ENCODE measurements around the gene RTEL1.

RTEL1 gene

GRCh38 chr20:63741676-63742380, 83.7 kb downstream of the RTEL1 start:
- H3K4me1 ChIP-seq (ENCODE audit: insufficient read depth, low read length, severe bottlenecking), result peaks cover 27% of the 10 kb centered on the region
- H2AFZ ChIP-seq (ENCODE audit: low read length), result no peak overlapping the region
- no peaks in the 10 kb centered on the region for H3K79me2 ChIP-seq (ENCODE audit: insufficient read depth, low read length)
- H3K9me3 ChIP-seq (ENCODE audit: low read length), result no peaks in the 10 kb centered on the region
- no peak overlapping the region for H3K9ac ChIP-seq (ENCODE audit: low read length)
- H4K20me1 ChIP-seq (ENCODE audit: insufficient read depth, low read length), result no peaks in the 10 kb centered on the region
- TF ChIP-seq EZH2 (IDR thresholded peaks at IDR 0.05; ENCODE audit: borderline replicate concordance, low read length) (no peak), CTCF (IDR thresholded peaks at IDR 0.05; ENCODE audit: low read length) (no peak)
- H3K9me2 ChIP-seq (ENCODE audit: low read depth, low read length), result no peaks in the 10 kb centered on the region
- H3K27me3 ChIP-seq (ENCODE audit: insufficient read depth, low read length), result no peaks in the 10 kb centered on the region; the same call in 1 of the 2 replicates
- peaks cover 10% of the 10 kb centered on the region; the same call in 1 of the 2 replicates for H3K36me3 ChIP-seq (ENCODE audit: insufficient read depth, low read length)
- no peak overlapping the region for H3K4me2 ChIP-seq (ENCODE audit: low read length)
- no peak overlapping the region for H3K27ac ChIP-seq (ENCODE audit: low read depth, low read length, poor library complexity, severe bottlenecking)
- no peak overlapping the region for H3K4me3 ChIP-seq (ENCODE audit: low read depth, low read length, poor library complexity, severe bottlenecking)
- H3F3A ChIP-seq (ENCODE audit: insufficient read depth, low read length), result no peaks in the 10 kb centered on the region; the same call in 1 of the 2 replicates

GRCh38 chr20:63742381-63743024, 84.4 kb downstream of the RTEL1 start:
- Histone ChIP-seq H2AFZ (ENCODE audit: low read length) (no peak overlapping the region), H3K4me1 (ENCODE audit: insufficient read depth, low read length, severe bottlenecking) (peaks cover 22% of the 10 kb centered on the region), H3K9me2 (ENCODE audit: low read depth, low read length) (no peaks in the 10 kb centered on the region), H3K9ac (ENCODE audit: low read length) (no peak overlapping the region), H3K79me2 (ENCODE audit: insufficient read depth, low read length) (no peaks in the 10 kb centered on the region), H3K27me3 (ENCODE audit: insufficient read depth, low read length) (no peaks in the 10 kb centered on the region; the same call in 1 of the 2 replicates), H4K20me1 (ENCODE audit: insufficient read depth, low read length) (no peaks in the 10 kb centered on the region), H3K4me3 (ENCODE audit: low read depth, low read length, poor library complexity, severe bottlenecking) (no peak overlapping the region), H3F3A (ENCODE audit: insufficient read depth, low read length) (no peaks in the 10 kb centered on the region; the same call in 1 of the 2 replicates), H3K9me3 (ENCODE audit: low read length) (no peaks in the 10 kb centered on the region), H3K4me2 (ENCODE audit: low read length) (no peak overlapping the region), H3K36me3 (ENCODE audit: insufficient read depth, low read length) (peaks cover 10% of the 10 kb centered on the region; the same call in 1 of the 2 replicates), H3K27ac (ENCODE audit: low read depth, low read length, poor library complexity, severe bottlenecking) (no peak overlapping the region)
- TF ChIP-seq EZH2 (IDR thresholded peaks at IDR 0.05; ENCODE audit: borderline replicate concordance, low read length) (no peak), CTCF (IDR thresholded peaks at IDR 0.05; ENCODE audit: low read length) (no peak)

- Histone ChIP-seq H3K79me2 (ENCODE audit: insufficient read depth, low read length) (no peaks in the 10 kb centered on the region), H3K27me3 (ENCODE audit: insufficient read depth, low read length) (no peaks in the 10 kb centered on the region; the same call in 1 of the 2 replicates), H3K27ac (ENCODE audit: low read depth, low read length, poor library complexity, severe bottlenecking) (no peak overlapping the region), H3K4me1 (ENCODE audit: insufficient read depth, low read length, severe bottlenecking) (peaks cover 17% of the 10 kb centered on the region), H2AFZ (ENCODE audit: low read length) (no peak overlapping the region), H3K9me3 (ENCODE audit: low read length) (no peaks in the 10 kb centered on the region), H4K20me1 (ENCODE audit: insufficient read depth, low read length) (no peaks in the 10 kb centered on the region), H3K4me2 (ENCODE audit: low read length) (no peak overlapping the region), H3K9me2 (ENCODE audit: low read depth, low read length) (no peaks in the 10 kb centered on the region), H3K9ac (ENCODE audit: low read length) (no peak overlapping the region), H3F3A (ENCODE audit: insufficient read depth, low read length) (no peaks in the 10 kb centered on the region; the same call in 1 of the 2 replicates), H3K4me3 (ENCODE audit: low read depth, low read length, poor library complexity, severe bottlenecking) (no peak overlapping the region), H3K36me3 (ENCODE audit: insufficient read depth, low read length) (peaks cover 10% of the 10 kb centered on the region; the same call in 1 of the 2 replicates)
- no peak for TF ChIP-seq EZH2 (IDR thresholded peaks at IDR 0.05; ENCODE audit: borderline replicate concordance, low read length)
- no peak for TF ChIP-seq CTCF (IDR thresholded peaks at IDR 0.05; ENCODE audit: low read length)
Measured at GRCh38 chr20:63743210-63743970, 85.3 kb downstream of the RTEL1 start.
